ENCODE data around the gene DSE. TPM values are rescaled to one million over a fixed set of nuclear protein-coding genes. Genes with fewer than 3 reads are reported as not detected.

DSE gene
- total RNA-seq, 2 experiments from 2014 or later, result 8.3 to 8.6 TPM

GRCh38 chr6:116456927-116457326 is 86.2 kb downstream of the DSE start:
- peaks cover 9% of the 10 kb centered on the region for H3K4me1 Mint-ChIP-seq (ENCODE audit: low read depth)
- CTCF ChIA-PET, result no interaction called here
- no peak overlapping the region for H3K4me3 Mint-ChIP-seq
- H3K9me3 Mint-ChIP-seq, result no peaks in the 10 kb centered on the region
- intact Hi-C loops (cut with micrococcal nuclease), result no loop called here
- DNase-seq, result no peak
- POLR2A ChIA-PET, result no interaction called here
- no peaks in the 10 kb centered on the region for H3K36me3 Mint-ChIP-seq
- H3K27ac Mint-ChIP-seq, result no peak overlapping the region
- peaks cover 19% of the 10 kb centered on the region for H3K27me3 Mint-ChIP-seq

- Mint-ChIP-seq H3K4me3 (no peak overlapping the region), H3K36me3 (no peaks in the 10 kb centered on the region), H3K9me3 (no peaks in the 10 kb centered on the region), H3K27me3 (peaks cover 26% of the 10 kb centered on the region), H3K4me1 (ENCODE audit: low read depth) (peaks cover 15% of the 10 kb centered on the region), H3K27ac (no peak overlapping the region)
- POLR2A ChIA-PET, result no interaction called here
- intact Hi-C loops (cut with micrococcal nuclease), result no loop called here
- no peak for DNase-seq
- CTCF ChIA-PET, result no interaction called here
Observed at GRCh38 chr6:116458264-116458663, 87.5 kb downstream of the DSE start.

GRCh38 chr6:116459927-116460326 is 89.2 kb downstream of the DSE start:
- no peak for DNase-seq
- Mint-ChIP-seq H3K36me3 (no peaks in the 10 kb centered on the region), H3K4me3 (no peak overlapping the region), H3K27ac (no peak overlapping the region), H3K4me1 (ENCODE audit: low read depth) (peaks cover 22% of the 10 kb centered on the region), H3K27me3 (peaks cover 29% of the 10 kb centered on the region), H3K9me3 (no peaks in the 10 kb centered on the region)
- CTCF ChIA-PET, result no interaction called here
- POLR2A ChIA-PET, result no interaction called here
- intact Hi-C loops (cut with micrococcal nuclease), result loop anchor here (5.0 kb wide), 2 partner anchors 88 to 173 kb away; partner anchors contain the start of gene DSE

GRCh38 chr6:116461331-116461931 is 90.7 kb downstream of the DSE start, which contains the start of gene CALHM6:
CALHM6 (plus strand) TSS chr6:116461375; CDS start chr6:116461930, 555 bp downstream.
- Mint-ChIP-seq H3K27ac (no peak within 1 kb of the TSS), H3K4me3 (peak within 1 kb of the TSS; percentile 60), H3K9me3 (no peaks in the 10 kb centered on the region), H3K4me1 (ENCODE audit: low read depth) (peaks cover 22% of the 10 kb centered on the region), H3K36me3 (no peaks in the 10 kb centered on the region), H3K27me3 (peaks cover 32% of the 10 kb centered on the region)
- DNase-seq, result no peak
- ChIA-PET POLR2A (no interaction called here), CTCF (interaction anchor here (0.8 to 1.0 kb wide), 2 partner anchors 16 to 174 kb away, joined by 3 to 5 read pairs; no protein-coding TSS in a partner anchor)
- intact Hi-C loops (cut with micrococcal nuclease), result loop anchor here (5.0 kb wide), 2 partner anchors 89 to 174 kb away; partner anchors contain the start of gene DSE

- DNase-seq, result peak; percentile 62
- Mint-ChIP-seq H3K36me3 (no peaks in the 10 kb centered on the region), H3K4me1 (ENCODE audit: low read depth) (peaks cover 22% of the 10 kb centered on the region), H3K27me3 (peaks cover 32% of the 10 kb centered on the region), H3K4me3 (peak overlapping the region; percentile 60), H3K9me3 (no peaks in the 10 kb centered on the region), H3K27ac (no peak overlapping the region)
- intact Hi-C loops (cut with micrococcal nuclease), result loop anchor here (5.0 kb wide), 2 partner anchors 90 to 175 kb away; partner anchors contain the start of gene DSE
- POLR2A ChIA-PET, result no interaction called here
- CTCF ChIA-PET, result interaction anchor here (0.8 kb wide), 1 partner anchor 17 kb away, joined by 5 read pairs; no protein-coding TSS in a partner anchor
Observed at GRCh38 chr6:116461932-116462885, 91.5 kb downstream of the DSE start.

GRCh38 chr6:116463301-116463700 is 92.6 kb downstream of the DSE start:
- H3K27ac Mint-ChIP-seq, result no peak overlapping the region
- intact Hi-C loops (cut with micrococcal nuclease), result loop anchor here (5.0 kb wide), 2 partner anchors 91 to 176 kb away; partner anchors contain the start of gene DSE
- H3K36me3 Mint-ChIP-seq, result no peaks in the 10 kb centered on the region
- H3K27me3 Mint-ChIP-seq, result peaks cover 32% of the 10 kb centered on the region
- no peak for DNase-seq
- H3K4me1 Mint-ChIP-seq (ENCODE audit: low read depth), result peaks cover 22% of the 10 kb centered on the region
- ChIA-PET CTCF (no interaction called here), POLR2A (interaction anchor here (0.7 to 1.1 kb wide), 2 partner anchors 184 to 190 kb away, joined by 3 to 5 read pairs; partner anchors contain the start of gene TSPYL1)
- H3K4me3 Mint-ChIP-seq, result no peak overlapping the region
- H3K9me3 Mint-ChIP-seq, result no peaks in the 10 kb centered on the region

- intact Hi-C loops (cut with micrococcal nuclease), result no loop called here
- ChIA-PET CTCF (no interaction called here), POLR2A (no interaction called here)
- Mint-ChIP-seq H3K4me3 (no peak overlapping the region), H3K4me1 (ENCODE audit: low read depth) (peaks cover 22% of the 10 kb centered on the region), H3K9me3 (no peaks in the 10 kb centered on the region), H3K36me3 (no peaks in the 10 kb centered on the region), H3K27ac (no peak overlapping the region), H3K27me3 (peaks cover 34% of the 10 kb centered on the region)
- DNase-seq, result peak; percentile 27
Observed at GRCh38 chr6:116465246-116465645, 94.5 kb downstream of the DSE start.

- DNase-seq, result no peak
- Mint-ChIP-seq H3K27ac (no peak overlapping the region), H3K27me3 (peaks cover 21% of the 10 kb centered on the region), H3K4me3 (no peak overlapping the region), H3K4me1 (ENCODE audit: low read depth) (peaks cover 12% of the 10 kb centered on the region), H3K36me3 (no peaks in the 10 kb centered on the region), H3K9me3 (no peaks in the 10 kb centered on the region)
- POLR2A ChIA-PET, result interaction anchor here (0.6 kb wide), 1 partner anchor 335 kb away, joined by 4 read pairs; no protein-coding TSS in a partner anchor
- intact Hi-C loops (cut with micrococcal nuclease), result no loop called here
- CTCF ChIA-PET, result no interaction called here
Observed at GRCh38 chr6:116467096-116467495, 96.3 kb downstream of the DSE start.

GRCh38 chr6:116467514-116467913 is 96.8 kb downstream of the DSE start:
- POLR2A ChIA-PET, result interaction anchor here (0.6 kb wide), 1 partner anchor 335 kb away, joined by 4 read pairs; no protein-coding TSS in a partner anchor
- Mint-ChIP-seq H3K9me3 (no peaks in the 10 kb centered on the region), H3K4me1 (ENCODE audit: low read depth) (peaks cover 10% of the 10 kb centered on the region), H3K27me3 (peaks cover 20% of the 10 kb centered on the region), H3K36me3 (no peaks in the 10 kb centered on the region), H3K4me3 (no peak overlapping the region), H3K27ac (no peak overlapping the region)
- DNase-seq, result no peak
- CTCF ChIA-PET, result no interaction called here
- intact Hi-C loops (cut with micrococcal nuclease), result no loop called here

GRCh38 chr6:116468293-116468692 is 97.5 kb downstream of the DSE start:
- POLR2A ChIA-PET, result no interaction called here
- CTCF ChIA-PET, result no interaction called here
- H3K4me3 Mint-ChIP-seq, result no peak overlapping the region
- H3K27me3 Mint-ChIP-seq, result peaks cover 14% of the 10 kb centered on the region
- H3K36me3 Mint-ChIP-seq, result no peaks in the 10 kb centered on the region
- H3K4me1 Mint-ChIP-seq (ENCODE audit: low read depth), result peaks cover 7% of the 10 kb centered on the region
- DNase-seq, result no peak
- H3K9me3 Mint-ChIP-seq, result no peaks in the 10 kb centered on the region
- intact Hi-C loops (cut with micrococcal nuclease), result no loop called here
- H3K27ac Mint-ChIP-seq, result no peak overlapping the region

- Mint-ChIP-seq H3K4me1 (ENCODE audit: low read depth) (peaks cover 18% of the 10 kb centered on the region), H3K27ac (no peak overlapping the region), H3K9me3 (no peaks in the 10 kb centered on the region), H3K36me3 (no peaks in the 10 kb centered on the region), H3K4me3 (no peak overlapping the region), H3K27me3 (peaks cover 4% of the 10 kb centered on the region)
- CTCF ChIA-PET, result no interaction called here
- DNase-seq, result no peak
- intact Hi-C loops (cut with micrococcal nuclease), result no loop called here
- POLR2A ChIA-PET, result no interaction called here
Observed at GRCh38 chr6:116471531-116471930, 100.8 kb downstream of the DSE start.

GRCh38 chr6:116472706-116473105 is 102.0 kb downstream of the DSE start:
- H3K9me3 Mint-ChIP-seq, result no peaks in the 10 kb centered on the region
- POLR2A ChIA-PET, result no interaction called here
- no peaks in the 10 kb centered on the region for H3K36me3 Mint-ChIP-seq
- H3K27me3 Mint-ChIP-seq, result peaks cover 4% of the 10 kb centered on the region
- H3K4me1 Mint-ChIP-seq (ENCODE audit: low read depth), result peaks cover 18% of the 10 kb centered on the region
- no peak for DNase-seq
- CTCF ChIA-PET, result no interaction called here
- no peak overlapping the region for H3K4me3 Mint-ChIP-seq
- H3K27ac Mint-ChIP-seq, result no peak overlapping the region
- intact Hi-C loops (cut with micrococcal nuclease), result no loop called here

Data from activated CD4-positive, alpha-beta memory T cell treated with anti-CD3 and anti-CD28 coated beads for 36 hours (primary cell).